Measurements from ENCODE around the gene GCDH.
A peak's percentile ranks its signal among the peaks of the same experiment; 100 is the strongest.

The GCDH gene

GRCh38 chr19:12940897-12941296, 49.9 kb downstream of the GCDH start:
- no peak for DNase-seq (ENCODE audit: low read depth)

- DNase-seq (ENCODE audit: low read depth), result no peak
Measured at GRCh38 chr19:12943437-12944044, 52.6 kb downstream of the GCDH start.

GRCh38 chr19:12944104-12944674, 53.2 kb downstream of the GCDH start:
- DNase-seq (ENCODE audit: low read depth), result no peak

GRCh38 chr19:12945479-12946091, 54.6 kb downstream of the GCDH start, which contains the start of gene RAD23A:
Gene RAD23A (plus strand): TSS chr19:12945862. CDS start chr19:12945949, 87 bp downstream.
- DNase-seq (ENCODE audit: low read depth), result peak; percentile 95

GRCh38 chr19:12946092-12946721, 55.2 kb downstream of the GCDH start:
- DNase-seq (ENCODE audit: low read depth), result peak; percentile 62

- DNase-seq (ENCODE audit: low read depth), result no peak
Measured at GRCh38 chr19:12946731-12947496, 56.0 kb downstream of the GCDH start.

GRCh38 chr19:12947702-12948611, 57.0 kb downstream of the GCDH start:
- no peak for DNase-seq (ENCODE audit: low read depth)

- DNase-seq (ENCODE audit: low read depth), result no peak
Measured at GRCh38 chr19:12948612-12949362, 57.8 kb downstream of the GCDH start.

Data from stromal cell of bone marrow (primary cell).